Panc1 (cell line): ENCODE results near the gene RAB22A.

ENCODE experiments used
- CTCF ChIP-seq: fragments of 450-650 bp; IDR thresholded peaks from 2 replicates; pipeline ENCODE4 v1.5.1; 2017; ENCODE audit warnings: mild to moderate bottlenecking
- POLR2AphosphoS5 ChIP-seq: IDR thresholded peaks from 2 replicates; pipeline ENCODE4 v1.6.1; 2012; ENCODE audit warnings: mild to moderate bottlenecking, low read depth, low read length, moderate library complexity

DNA sequence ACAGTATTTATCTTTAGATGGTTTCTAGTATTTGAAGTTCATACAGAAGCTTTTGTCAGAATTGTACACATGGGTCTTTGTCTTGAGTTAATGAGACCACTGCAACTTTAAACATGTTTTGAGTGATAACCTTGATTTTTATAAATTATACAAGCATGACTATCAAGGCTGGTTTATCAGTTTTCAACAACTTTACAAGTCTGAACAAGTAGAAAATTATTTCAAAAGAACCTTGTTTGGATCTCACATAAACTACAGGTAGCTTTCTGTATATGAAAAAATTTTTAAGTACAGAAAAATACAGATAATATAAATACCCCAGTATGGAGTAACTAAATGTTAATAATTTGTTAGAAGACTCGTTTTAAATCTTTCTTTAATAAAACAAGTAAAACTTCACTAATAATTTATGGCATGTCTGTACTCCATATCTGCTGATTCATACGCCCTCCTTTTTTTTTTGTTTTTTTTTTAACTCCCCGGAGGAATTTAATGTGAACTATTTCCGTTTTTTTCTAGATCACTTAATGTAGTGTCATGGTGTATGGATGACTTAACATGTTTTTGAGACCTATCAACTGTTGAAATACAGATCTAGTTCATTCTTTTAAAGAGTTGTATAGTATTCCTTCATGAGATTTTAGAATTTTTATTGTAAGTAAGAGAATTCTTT lies 97.8 kb downstream of the RAB22A start:
- TF ChIP-seq CTCF (no peak), POLR2AphosphoS5 (no peak)
